EL (cell line): ENCODE measurements around the gene TOMM5.

ENCODE experiments used
- DNase-seq: peaks from one replicate; pipeline ENCODE4 v3.0.0-alpha.2; 2016

The TOMM5 gene

DNA sequence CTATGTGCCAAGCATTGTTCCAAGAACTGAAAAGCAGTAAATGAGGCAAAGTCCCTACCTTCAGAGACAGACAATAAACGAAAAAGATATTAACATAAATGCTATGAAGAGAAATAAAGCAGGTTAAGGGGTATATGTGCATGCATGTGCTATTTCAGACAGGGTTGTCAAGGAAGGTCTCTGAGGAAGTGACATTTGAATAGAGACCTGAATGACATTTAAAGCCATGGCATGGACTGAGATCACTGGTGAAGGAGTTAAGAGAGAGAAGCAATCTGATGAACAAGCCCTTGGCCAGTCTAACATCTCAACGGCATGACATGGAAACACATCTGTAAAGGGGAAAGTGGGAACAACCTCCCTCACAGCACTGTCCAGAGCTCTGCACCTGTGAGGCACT is 30.7 kb downstream of the TOMM5 start:
- DNase-seq, result no peak

DNA sequence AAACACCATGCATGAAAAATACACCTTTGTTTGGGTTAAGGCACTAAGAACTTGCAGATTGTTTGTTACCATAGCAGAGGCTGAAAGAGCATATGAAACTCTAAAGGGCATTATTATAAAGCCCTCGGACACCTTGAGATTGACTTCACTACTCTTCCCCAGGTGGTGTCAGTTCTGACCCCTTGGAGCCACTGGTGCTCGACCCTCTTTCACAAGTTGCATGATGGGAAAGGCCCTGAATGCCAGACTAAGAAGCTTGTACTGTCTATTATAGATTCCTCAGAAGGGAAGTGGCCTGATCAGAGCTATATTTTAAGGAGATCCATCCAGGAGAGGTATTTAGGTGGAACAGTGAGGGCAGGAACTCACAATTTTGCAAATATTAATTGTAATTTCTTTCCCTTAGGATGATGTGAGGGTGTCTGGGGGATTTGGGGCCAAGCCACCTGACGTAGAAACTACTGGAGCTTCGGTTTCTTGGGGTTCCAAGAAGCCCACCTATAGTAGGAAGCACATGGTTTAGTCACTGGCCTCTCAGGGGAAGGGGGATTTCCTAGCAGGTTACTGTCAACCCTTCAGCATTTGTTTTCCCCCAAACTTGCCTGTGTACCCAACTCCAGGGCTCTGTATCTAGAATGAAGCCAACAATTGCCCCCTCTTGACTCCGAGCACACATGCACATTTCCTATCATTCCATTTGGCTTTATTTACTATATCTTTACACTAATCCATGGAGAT is 32.4 kb downstream of the TOMM5 start:
- no peak for DNase-seq

DNA sequence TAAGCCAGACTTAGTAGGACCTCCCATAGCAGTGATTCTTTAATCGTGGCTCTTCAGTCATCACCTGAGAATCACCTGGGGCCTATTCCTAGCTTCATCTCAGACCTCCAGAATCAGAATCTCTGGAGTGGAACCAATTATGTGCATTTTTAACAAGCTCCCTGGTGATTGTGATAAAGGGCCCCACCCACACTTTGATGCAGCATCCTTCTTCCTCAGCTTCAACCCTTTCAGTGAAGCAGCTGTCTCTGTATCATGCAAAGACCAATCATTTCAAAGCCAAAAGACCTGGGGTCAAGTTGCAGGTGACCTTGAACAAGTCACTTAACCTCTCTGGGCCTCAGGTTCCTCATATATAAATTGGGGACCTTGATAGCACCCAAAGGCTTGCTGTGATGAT is 33.3 kb downstream of the TOMM5 start:
- DNase-seq, result no peak

DNA sequence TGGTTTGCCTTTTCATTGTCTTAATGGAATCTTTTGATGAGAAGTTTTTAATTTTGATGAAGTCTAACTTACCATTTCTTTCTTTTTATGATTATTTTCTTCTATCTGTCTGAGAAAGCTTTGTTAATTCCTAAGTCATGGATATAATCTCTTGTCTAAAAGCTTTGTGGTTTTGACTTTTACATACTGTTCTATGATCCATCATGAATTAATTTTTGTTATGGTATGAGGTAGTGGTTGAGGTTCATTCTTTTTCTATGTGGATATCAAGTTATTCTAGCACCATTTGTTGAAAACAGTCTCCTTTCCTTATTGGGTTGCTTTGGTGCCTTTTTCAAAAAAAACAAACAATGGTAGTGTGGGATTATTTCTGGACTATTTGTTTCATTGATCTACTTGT is 36.6 kb downstream of the TOMM5 start:
- DNase-seq, result peak; percentile 8

DNA sequence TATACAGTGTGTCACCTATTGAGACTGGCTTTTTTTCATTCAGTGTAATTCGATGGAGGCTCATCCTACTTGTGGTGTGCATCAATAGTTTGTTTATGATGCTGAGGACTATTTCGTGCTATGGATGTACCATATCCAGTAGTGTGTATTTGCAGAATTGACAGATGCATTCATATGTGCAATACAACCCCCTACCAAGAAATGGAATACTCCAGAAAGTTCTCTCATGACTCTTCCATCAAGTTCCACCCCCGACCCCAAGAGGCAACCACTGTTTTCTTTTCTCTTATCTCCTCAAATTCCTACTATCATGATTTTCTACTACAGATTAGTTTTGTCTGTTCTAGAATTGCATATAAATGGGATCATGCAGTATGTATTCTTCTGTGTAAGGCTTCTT is 38.1 kb downstream of the TOMM5 start:
- no peak for DNase-seq

DNA sequence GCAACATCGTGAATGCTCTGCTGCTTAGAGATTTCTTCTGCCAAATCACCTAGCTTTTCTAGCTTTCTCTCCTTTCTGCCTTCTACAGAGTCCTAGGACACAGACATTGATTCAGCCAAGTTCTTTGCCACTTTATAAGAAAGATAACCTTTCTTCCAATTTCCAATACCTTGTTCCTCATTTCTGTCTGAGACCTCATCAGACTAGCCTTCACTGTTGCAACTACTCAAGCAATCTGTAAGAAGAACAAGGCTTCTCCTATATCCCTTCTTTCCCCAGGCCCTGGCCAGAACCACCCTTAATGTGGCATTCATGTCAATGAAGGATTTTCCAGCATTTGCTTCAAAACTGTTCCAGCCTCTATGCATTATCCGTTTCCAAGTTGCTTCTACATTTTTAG is 40.5 kb downstream of the TOMM5 start:
- DNase-seq, result no peak

DNA sequence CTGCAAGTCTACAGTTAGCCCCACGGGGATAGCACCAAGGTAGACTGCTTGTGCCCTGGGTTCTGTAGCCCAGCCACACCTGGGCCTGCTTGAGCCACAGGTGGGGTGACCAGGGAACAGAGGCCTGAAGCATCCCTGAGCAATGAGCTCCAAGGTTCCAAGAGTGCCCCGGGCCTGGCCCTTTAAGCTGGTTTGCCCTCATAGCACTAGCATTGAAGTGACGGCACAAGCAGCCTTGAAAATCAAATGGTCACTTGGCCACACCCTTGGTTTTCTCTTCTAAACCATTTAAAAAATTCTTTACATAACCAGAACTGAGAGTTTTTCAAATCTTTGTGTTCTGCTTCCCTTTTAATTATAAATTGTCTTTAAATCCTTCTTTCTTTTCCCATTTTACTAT is 40.9 kb downstream of the TOMM5 start:
- DNase-seq, result no peak

DNA sequence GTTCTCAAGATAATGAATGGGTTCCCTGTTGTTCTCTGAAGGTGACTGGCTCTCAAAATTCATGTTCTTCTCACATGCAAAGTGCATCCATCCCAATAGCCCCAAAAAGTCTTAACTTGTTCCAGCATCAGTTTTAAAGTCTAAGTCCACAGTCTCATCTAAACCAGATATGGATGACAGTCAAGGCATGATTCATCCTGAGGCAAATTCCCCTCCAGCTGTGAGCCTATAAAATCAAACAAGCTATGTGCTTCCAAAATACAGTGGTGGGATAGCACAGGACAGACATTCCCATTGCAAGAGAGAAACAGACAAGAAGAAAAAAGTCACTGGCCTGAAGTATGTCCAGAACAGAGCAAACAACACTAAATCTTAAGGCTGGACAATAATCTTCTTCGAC is 41.6 kb downstream of the TOMM5 start:
- DNase-seq, result peak; percentile 54

DNA sequence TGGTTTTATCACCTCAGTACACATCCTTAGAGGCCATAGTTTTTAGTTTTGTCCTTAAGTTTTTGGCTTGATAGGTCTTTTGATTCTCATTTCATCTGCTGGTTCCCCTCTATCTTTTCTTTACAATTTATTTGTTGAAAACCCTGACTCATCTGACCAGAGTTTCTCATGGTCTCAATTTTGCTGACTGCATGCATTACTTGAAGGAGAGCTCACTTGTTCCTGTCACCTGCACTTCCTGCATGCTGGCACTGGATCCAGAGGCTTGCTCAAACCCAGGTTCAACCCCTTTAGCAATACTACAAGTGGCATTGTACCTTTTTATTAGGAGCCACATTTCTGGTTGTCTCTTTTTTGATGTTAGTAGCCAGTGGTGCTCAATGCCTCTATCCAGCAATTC is 42.9 kb downstream of the TOMM5 start:
- no peak for DNase-seq

DNA sequence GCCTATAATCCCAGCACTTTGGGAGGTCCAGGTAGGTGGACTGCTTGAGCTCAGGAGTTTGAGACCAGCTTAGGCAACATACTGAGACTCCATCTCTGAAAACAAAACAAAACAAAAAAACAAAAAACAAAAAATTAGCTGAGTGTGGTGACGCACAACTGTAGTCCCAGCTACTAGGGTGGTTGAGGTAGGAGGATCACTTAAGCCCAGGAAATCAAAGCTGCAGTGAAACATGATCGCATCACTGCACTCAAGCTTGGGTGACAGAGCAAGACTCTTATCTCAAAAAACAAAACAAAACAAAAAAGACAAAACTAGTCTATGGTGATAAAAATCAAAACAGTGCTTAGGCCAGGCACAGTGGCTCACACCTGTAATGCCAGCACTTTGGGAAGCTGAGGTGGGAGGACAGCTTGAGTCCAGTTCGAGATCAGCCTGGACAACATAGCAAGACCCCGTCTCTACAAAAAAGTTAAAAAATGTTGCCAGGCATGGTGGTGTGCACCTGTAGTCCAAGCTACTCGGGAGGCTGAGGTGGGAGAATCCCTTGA is 45.0 kb downstream of the TOMM5 start:
- DNase-seq, result no peak

DNA sequence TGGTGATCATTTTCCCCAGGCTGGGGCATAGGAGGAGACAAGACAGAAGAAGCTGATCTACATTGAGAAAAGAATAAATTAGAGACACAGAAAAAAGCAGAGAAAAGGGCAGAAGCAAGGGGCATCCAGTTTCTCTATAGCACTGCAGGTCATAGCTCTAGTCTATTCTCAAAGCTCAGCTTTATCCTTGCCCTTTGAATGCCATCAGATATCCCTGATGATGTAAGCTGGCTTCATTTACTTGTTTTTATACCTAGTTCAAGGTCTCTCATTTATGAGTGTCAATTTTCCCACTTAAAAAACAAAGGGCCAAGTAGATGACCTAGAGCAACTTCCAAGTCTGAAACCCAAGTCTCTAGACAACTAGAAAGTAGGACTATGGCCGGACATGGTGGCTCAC is 48.9 kb downstream of the TOMM5 start:
- no peak for DNase-seq

DNA sequence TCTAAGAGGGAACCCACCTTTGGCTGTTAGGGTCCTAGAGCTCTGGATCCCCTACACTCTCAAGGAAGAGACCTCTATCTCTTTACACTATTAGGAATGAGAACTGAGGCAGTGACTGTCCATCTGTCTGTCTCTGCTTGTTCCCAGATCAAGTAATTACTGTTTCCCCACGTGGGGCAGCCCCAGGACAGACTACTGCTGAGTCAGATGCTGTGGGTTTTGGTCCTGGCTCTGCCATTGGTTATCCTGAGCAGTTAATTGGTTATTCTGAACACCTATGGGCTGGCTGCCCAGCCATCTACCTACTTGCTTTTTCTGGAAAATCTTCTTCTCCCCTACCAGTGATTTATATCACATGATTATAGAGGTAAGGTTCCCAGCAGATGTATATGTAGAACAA is 49.5 kb downstream of the TOMM5 start:
- no peak for DNase-seq

DNA sequence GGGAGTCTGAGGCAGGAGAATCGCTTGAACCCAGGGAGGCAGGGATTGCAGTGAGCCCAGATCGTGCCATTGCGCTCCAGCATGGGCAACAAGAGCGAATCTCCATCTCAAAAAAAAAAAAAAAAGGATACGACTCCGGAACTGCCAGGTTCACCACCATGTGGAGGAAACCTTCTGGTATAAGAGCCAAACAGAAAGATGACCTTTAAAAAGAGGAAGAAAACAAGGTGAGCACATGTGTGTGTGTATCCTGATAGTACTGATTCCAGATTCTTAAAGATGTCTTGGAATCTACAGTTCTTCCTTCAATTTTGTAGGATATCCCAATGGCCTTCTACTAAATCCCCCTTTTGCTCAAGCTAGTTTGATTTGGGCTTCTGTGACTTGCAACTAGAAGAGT is 49.9 kb downstream of the TOMM5 start:
- no peak for DNase-seq

DNA sequence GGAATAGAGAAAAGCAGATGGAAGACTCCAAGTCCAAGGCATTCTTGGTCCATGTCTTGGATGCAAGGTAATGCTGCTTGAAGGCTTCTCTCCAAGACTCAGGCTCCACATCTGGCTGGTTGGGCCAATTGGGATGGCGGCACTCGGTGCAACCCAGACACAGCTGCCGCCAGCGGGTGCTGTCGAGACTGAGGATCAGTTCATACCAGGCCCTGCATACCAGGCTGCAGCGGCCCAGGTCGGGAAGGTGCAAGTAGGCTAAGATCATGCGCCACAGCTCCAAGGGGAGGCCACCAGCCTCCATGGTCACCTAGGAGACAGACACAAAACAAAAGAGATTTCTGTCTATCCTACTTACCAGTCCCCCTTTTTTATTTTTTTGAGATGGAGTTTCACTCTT is 50.9 kb downstream of the TOMM5 start:
- DNase-seq, result no peak

DNA sequence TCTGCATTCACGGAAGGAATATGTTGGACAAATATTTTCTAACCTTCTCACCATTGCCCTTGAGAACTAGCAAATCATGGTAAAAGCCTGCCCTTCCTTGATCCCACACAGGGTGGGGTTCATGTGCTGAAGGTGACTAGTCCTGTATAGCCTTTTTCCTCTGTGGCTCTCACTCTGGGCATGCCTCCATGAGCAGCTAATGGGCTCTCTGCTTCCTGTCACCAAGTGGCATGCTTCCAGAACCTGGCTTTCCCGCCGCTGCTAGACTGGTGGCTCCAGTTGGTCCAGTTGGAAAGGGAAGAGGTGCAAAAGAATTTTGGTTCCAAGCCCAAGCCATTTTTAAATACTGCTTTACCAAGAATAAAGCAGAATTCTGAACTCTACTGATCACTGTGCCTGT is 51.8 kb downstream of the TOMM5 start:
- DNase-seq, result no peak

DNA sequence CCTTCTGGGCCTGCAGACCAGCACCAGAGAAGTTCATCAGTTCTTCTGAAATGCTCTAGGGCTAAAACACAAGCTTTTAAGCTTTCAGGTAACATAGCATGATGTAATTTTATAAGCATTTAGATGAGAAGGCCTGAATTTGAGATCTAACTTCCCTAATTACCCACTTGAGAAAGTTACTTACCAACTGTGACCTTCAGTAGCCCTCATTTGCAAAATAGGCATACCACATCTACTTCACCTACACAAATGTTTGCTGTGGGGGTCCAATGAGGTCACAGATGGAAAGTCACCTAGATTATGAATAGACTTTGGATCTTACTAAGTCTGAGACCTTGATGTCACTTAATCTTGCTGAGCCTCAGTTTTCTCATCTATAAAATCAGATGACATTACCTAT is 52.8 kb downstream of the TOMM5 start:
- DNase-seq, result no peak
